Umbilical cord (tissue), 2 donors: ENCODE results near the gene SERTM2. TPM values are rescaled to one million over a fixed set of nuclear protein-coding genes. Genes with fewer than 3 reads are reported as not detected.

Source experiments
- DNase-seq: peaks from one replicate; pipeline ENCODE4 v3.0.0-alpha.2; 2015; ENCODE audit warnings: low spot score
- total RNA-seq: library from RNA; depleted of rRNA; stranded (reverse); fragments of >200 nt; gene quantifications from one replicate; pipeline ENCODE4 v1.2.3, GENCODE V29; 2014; ENCODE audit warnings: low replicate concordance; ENCODE audit not compliant: insufficient read depth

SERTM2 gene
- total RNA-seq, 1 donor from 2014 or later = 1.7 TPM

- no peak for DNase-seq
Measured at GRCh38 chrX:111560801-111561200, 49.4 kb downstream of the SERTM2 start.

- no peak for DNase-seq
Measured at GRCh38 chrX:111561851-111562250, 50.4 kb downstream of the SERTM2 start.

- DNase-seq = no peak
Measured at GRCh38 chrX:111567542-111568255, 56.3 kb downstream of the SERTM2 start.

- no peak for DNase-seq
Measured at GRCh38 chrX:111568354-111568753, 56.9 kb downstream of the SERTM2 start.

- no peak for DNase-seq
Measured at GRCh38 chrX:111568817-111569216, 57.4 kb downstream of the SERTM2 start.

Other genes starting within 250 kb of the SERTM2 start
- gene CAPN6, start 241.2 kb upstream of the SERTM2 start, total RNA-seq = 3.4 TPM
- 0.72 TPM for gene DCX, start 99.5 kb upstream of the SERTM2 start, total RNA-seq
- gene ALG13, start 169.5 kb downstream of the SERTM2 start, total RNA-seq = 54.9 TPM